RWPE2 (cell line): ENCODE measurements around the gene SLCO3A1.

Source experiments
- ATAC-seq: fragments of 200-7000 bp; cut with Tn5 transposase; 3 replicates; pipeline ENCODE4 v1.9.1; 2021; ENCODE audit warnings: low read depth
- DNase-seq: peaks from one replicate; pipeline ENCODE4 v3.0.0-alpha.2; 2020; ENCODE audit warnings: low spot score
- H3K27ac ChIP-seq: fragments of 450-650 bp; 2 replicates; pipeline ENCODE4 v1.5.1; 2017; ENCODE audit warnings: mild to moderate bottlenecking; ENCODE audit not compliant: poor library complexity, severe bottlenecking
- H3K27me3 ChIP-seq: fragments of 250-450 bp; sonication (Bioruptor Pico); 2 replicates; pipeline ENCODE4 v1.5.1; 2021; ENCODE audit warnings: mild to moderate bottlenecking, moderate library complexity; ENCODE audit not compliant: insufficient read depth, poor library complexity, severe bottlenecking
- H3K36me3 ChIP-seq: fragments of 250-450 bp; sonication (Bioruptor Pico); 2 replicates; pipeline ENCODE4 v1.5.1; 2020; ENCODE audit warnings: low read depth, mild to moderate bottlenecking, moderate library complexity
- H3K4me1 ChIP-seq: fragments of 250-450 bp; sonication (Bioruptor Pico); 2 replicates; pipeline ENCODE4 v1.5.1; 2021; ENCODE audit warnings: mild to moderate bottlenecking, moderate library complexity; ENCODE audit not compliant: insufficient read depth, poor library complexity, severe bottlenecking
- H3K4me3 ChIP-seq: fragments of 250-450 bp; sonication (Bioruptor Pico); 2 replicates; pipeline ENCODE4 v1.5.1; 2021; ENCODE audit warnings: mild to moderate bottlenecking, moderate library complexity; ENCODE audit not compliant: severe bottlenecking
- H3K9me3 ChIP-seq: fragments of 250-450 bp; sonication (Bioruptor Pico); 2 replicates; pipeline ENCODE4 v1.5.1; 2021; ENCODE audit warnings: mild to moderate bottlenecking, moderate library complexity; ENCODE audit not compliant: severe bottlenecking
- TF ChIP-seq, protein P1 (sequence below): fragments of 450-650 bp; IDR thresholded peaks from one replicate; pipeline ENCODE4 v1.5.1; 2017; ENCODE audit warnings: mild to moderate bottlenecking, moderate library complexity; ENCODE audit not compliant: poor library complexity, severe bottlenecking

SLCO3A1 gene

DNA sequence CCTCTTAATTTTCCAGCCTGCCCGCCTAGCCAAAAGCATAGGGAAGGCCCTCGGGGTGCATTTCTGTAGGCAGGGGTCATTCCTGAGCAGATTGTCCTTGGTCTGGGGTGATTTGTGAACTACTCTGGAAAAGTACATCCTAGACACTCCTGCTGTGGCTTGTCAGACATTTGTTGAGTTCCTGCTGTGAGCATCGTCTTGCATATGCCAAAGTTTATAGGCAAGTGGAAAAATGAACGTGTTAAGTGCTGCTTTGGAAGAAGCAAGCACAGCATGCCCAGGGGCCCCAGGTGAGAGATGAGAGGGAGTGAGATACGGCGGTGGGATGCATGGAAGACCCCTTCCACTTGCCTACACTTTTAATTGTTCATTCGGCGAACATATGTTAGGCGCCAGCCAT, 302.4 kb downstream of the SLCO3A1 start:
- Histone ChIP-seq H3K27ac (no peak overlapping the region), H3K27me3 (no peaks in the 10 kb centered on the region), H3K4me1 (peaks cover 11% of the 10 kb centered on the region), H3K36me3 (0 out of 2 replicates have a peak, but pooled peaks cover 6% of the 10 kb centered on the region), H3K9me3 (no peaks in the 10 kb centered on the region), H3K4me3 (no peak overlapping the region)
- TF ChIP-seq, protein P1, sequence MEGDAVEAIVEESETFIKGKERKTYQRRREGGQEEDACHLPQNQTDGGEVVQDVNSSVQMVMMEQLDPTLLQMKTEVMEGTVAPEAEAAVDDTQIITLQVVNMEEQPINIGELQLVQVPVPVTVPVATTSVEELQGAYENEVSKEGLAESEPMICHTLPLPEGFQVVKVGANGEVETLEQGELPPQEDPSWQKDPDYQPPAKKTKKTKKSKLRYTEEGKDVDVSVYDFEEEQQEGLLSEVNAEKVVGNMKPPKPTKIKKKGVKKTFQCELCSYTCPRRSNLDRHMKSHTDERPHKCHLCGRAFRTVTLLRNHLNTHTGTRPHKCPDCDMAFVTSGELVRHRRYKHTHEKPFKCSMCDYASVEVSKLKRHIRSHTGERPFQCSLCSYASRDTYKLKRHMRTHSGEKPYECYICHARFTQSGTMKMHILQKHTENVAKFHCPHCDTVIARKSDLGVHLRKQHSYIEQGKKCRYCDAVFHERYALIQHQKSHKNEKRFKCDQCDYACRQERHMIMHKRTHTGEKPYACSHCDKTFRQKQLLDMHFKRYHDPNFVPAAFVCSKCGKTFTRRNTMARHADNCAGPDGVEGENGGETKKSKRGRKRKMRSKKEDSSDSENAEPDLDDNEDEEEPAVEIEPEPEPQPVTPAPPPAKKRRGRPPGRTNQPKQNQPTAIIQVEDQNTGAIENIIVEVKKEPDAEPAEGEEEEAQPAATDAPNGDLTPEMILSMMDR = no peak
- DNase-seq (no peak), ATAC-seq (no peak)

DNA sequence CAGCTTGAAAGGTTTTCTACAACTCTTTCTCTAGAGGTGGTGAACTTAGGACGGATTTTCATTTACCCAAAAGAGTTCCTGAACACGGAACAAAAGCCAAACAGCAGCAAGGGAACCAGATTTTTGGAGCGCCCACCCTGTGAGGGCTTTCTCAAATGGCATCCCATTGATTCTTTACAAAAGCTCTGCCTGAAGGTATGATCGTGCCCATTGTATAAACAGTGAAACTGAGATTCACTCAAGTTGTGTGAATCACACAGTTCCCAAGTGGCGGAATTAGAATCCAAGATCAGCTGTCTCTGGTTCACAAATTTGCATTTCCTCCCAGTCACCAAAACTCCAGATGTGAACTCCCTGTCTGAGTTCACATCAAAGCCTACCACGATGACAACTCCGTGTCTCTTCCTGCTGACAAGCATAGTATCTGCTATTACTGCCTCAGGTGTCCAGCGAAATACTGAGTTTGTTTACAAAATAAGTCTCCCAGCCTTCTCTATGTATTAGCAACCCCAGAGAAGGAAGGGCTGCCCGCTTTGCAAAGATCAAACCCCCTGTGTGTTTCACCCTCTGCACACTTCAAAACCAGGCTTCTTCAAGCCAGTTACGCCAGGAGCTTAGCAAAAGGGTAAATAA, 304.3 kb downstream of the SLCO3A1 start:
- peak overlapping the region; percentile 17 for H3K27ac ChIP-seq
- H3K9me3 ChIP-seq = no peaks in the 10 kb centered on the region
- H3K36me3 ChIP-seq = no peaks in the 10 kb centered on the region; the same call in 1 of the 2 replicates
- DNase-seq (no peak), ATAC-seq (no peak)
- TF ChIP-seq, protein P1 = no peak
- no peak overlapping the region for H3K4me3 ChIP-seq
- H3K27me3 ChIP-seq = no peaks in the 10 kb centered on the region
- peaks cover 11% of the 10 kb centered on the region for H3K4me1 ChIP-seq

DNA sequence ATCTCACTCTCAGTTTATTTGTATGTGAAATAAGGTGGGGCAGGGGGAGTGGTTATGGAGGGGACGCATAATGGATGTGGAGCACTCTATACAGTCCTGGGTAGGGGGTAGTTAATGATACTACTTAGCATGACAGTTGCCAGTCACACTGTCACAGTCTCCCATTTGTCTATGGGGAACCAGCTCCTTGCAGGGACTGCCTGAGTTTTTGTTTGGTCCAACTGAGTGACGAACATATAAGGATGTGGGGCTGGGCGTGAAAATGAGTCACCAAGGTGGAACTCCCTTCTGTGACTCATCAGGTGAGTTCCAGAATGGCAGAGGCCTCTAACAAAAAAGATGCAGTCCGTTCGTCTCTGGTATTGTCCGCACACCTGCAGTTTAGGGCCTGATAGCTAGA, 304.9 kb downstream of the SLCO3A1 start:
- H3K27me3 ChIP-seq = no peaks in the 10 kb centered on the region
- TF ChIP-seq, protein P1 = no peak

DNA sequence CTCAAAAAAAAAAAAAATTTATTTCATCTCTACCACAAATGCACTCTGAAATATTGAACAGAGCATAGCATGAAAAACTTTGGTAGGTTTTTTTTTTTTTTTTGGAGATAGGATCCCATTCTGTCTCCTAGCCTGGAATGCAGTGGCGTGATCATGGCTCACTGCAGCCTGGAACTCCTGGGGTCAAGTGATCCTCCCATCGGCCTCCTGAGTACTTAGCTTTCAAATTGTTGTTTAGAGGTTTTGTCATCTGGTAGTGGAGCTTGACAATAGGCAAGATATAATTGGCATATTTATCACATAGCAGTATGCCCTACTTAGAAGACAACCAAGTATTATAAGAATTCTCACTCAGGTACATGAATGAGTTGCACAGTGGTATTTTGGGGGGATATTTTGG, 306.0 kb downstream of the SLCO3A1 start:
- no peaks in the 10 kb centered on the region for H3K27me3 ChIP-seq
- DNase-seq = no peak

More for the DNA sequence above, 304.9 kb downstream of the SLCO3A1 start:
- Histone ChIP-seq H3K9me3 (no peaks in the 10 kb centered on the region), H3K4me3 (no peak overlapping the region), H3K4me1 (peaks cover 11% of the 10 kb centered on the region), H3K36me3 (no peaks in the 10 kb centered on the region; the same call in 1 of the 2 replicates), H3K27ac (peak overlapping the region; percentile 17)
- peak; percentile 98 for ATAC-seq
- peak; percentile 84 for DNase-seq

More for the DNA sequence above, 306.0 kb downstream of the SLCO3A1 start:
- no peak overlapping the region for H3K4me3 ChIP-seq
- no peaks in the 10 kb centered on the region for H3K9me3 ChIP-seq
- H3K27ac ChIP-seq = no peak overlapping the region
- no peak for ATAC-seq
- H3K4me1 ChIP-seq = peaks cover 11% of the 10 kb centered on the region
- TF ChIP-seq, protein P1 = no peak
- H3K36me3 ChIP-seq = no peaks in the 10 kb centered on the region; the same call in 1 of the 2 replicates
